Measurements from ENCODE around the gene ANKRD42. TPM values are rescaled to one million over a fixed set of nuclear protein-coding genes. Genes with fewer than 3 reads are reported as not detected.

Gene ANKRD42
- total RNA-seq = 13.1 and 21.4 TPM in 2 replicates

DNA sequence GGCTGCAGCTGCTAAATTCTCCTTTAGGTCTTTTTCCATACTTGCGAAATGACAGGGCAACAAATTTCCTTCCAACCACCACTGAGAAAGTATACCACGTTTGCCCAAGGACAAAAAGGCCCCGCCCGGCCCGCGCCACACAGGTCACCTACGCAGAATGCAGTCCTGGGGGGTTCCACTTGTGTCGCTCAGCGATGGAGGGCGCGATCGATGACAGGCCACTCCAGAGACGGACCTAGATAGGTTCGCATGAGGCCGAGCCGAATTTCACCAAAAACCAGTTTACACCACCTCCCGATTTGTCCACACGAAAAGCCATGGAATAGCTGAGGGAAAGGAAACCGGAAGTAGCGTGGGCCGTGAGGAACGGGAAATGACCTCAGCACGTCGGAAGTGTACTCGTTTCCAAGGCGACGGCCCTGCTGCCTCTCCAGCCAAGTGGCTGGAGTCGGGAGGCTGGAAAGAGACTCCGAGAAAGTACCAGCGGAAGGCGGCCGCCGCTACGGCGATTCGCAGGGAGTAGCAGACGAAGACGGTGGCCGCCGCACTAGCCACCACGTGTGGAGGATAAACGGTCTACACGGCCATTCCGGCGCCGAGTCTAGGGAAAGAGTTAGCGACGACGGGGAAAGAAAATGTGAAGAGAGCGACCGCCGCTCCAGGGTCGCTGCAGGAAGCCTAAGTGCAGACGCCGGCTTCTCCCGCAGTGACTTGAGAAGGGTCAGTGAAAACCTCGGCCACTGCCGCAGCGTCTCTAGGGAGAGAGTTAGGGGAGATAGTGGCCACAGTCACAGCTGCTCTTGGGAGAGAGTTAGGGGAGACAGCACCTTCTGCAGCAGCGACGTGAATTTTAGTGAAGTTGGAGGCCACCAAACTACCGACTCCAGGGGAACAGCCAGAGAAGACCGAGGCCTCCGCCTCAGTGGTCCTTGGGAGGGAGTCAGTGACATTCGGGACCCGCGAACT lies at the start of gene ANKRD42:
Gene ANKRD42, plus strand, starts transcription at position 398 of the 966 bp plus-strand sequence. CDS start 959 bp downstream, outside the sequence.

DNA sequence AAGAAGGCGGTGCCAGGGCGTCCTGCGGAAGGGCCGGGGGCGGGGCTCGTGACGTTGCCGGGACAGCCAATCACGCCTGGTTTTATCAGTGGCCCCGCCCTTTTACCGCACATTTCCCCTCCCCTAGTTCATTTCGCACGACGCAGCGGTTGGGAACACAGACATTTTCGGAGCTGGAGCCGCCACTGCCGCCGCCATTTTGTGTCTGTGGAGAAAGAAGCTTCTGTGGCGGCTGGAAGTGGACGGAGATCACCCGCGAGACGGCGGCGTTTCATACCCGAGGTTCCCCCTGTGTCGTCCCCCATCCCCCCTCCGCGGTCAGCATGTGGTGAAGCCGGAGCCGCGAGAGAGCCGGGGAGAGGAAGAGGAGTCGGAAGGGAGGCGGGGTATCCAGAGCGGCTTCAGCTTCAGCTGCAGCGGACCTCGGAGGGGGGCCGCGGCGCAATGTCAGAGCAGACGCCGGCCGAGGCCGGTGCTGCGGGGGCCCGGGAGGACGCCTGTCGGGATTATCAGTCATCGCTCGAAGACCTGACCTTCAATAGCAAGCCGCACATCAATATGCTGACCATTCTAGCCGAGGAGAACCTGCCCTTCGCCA lies 36.4 kb upstream of the ANKRD42 start, which contains the start of gene PCF11:
Gene PCF11, plus strand, starts transcription at position 136 of the 598 bp plus-strand sequence. Its CDS starts 309 bp downstream, at position 445.

GRCh38 chr11:83285771-83286528 lies 92.4 kb downstream of the ANKRD42 start, which contains the start of gene CCDC90B:
CCDC90B (minus strand) TSS chr11:83286367; CDS start chr11:83285972, 395 bp downstream.

Other genes starting within 250 kb of the ANKRD42 start
- gene RAB30, start 121.8 kb upstream of the ANKRD42 start, total RNA-seq = 16.9 and 23.8 TPM in 2 replicates
- gene PCF11, start 36.6 kb upstream of the ANKRD42 start, total RNA-seq = 24.3 and 28.8 TPM in 2 replicates
- 53.5 and 59.1 TPM in 2 replicates for gene CCDC90B, start 92.7 kb downstream of the ANKRD42 start, total RNA-seq